ENCODE data around the gene LATS2. TPM values are rescaled to one million over a fixed set of nuclear protein-coding genes. Genes with fewer than 3 reads are reported as not detected.

Gene LATS2
- total and polyA plus RNA-seq, 2 of the 8 experiments (the other 6 are each of a cell fraction or from before 2014, with no cell fraction given): 8.3 to 26.2 TPM

DNA sequence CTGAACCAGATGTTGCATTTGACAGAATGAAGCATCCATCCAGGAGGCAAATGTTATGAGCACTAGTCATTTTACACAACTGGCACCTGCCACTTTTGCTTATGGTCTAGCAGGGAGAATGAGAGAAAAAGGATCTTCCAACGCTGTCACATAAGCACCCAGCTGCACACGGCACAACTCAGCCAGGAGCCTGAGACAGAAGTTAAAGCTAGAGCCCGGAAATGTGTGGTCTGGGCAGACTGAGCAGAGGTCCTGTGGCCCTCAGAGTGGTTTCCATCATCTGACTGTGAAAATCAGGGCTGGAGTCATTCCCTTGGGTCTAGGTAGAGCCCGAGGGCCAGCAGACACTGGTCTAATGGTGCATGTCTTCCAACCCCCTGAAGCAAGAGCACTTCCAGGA is 80.5 kb downstream of the LATS2 start:
- Histone ChIP-seq H2AK5ac (ENCODE audit: low read depth, low read length) (no peak overlapping the region), H3K9ac (replicated peaks in 1 of 4; ENCODE audit: extremely low read depth in 1 of 4, low read depth in 3 of 4, low read length in 3 of 4) (no peak overlapping the region), H3K36me3 (ENCODE audit: control insufficient read depth in 2 of 4, insufficient read depth in 4 of 4, low read length in 3 of 4) (peaks cover 23 to 50% (median 39%) of the 10 kb centered on the region in 4 experiments), H3K9me3 (ENCODE audit: insufficient read depth in 2 of 2, low read depth in 1 of 2, low read length in 1 of 2) (no peaks in the 10 kb centered on the region), H4K20me1 (replicated peaks in 1 of 2; ENCODE audit: control insufficient read depth in 1 of 2, insufficient read depth in 2 of 2, low read length in 2 of 2) (peaks cover 3 to 4% of the 10 kb centered on the region in 2 experiments), H2BK15ac (ENCODE audit: low read length) (no peak overlapping the region), H3K79me1 (ENCODE audit: low read depth, low read length) (peaks cover 5% of the 10 kb centered on the region; the same call in 1 of the 2 replicates), H3K79me2 (ENCODE audit: control insufficient read depth in 1 of 2, insufficient read depth in 2 of 2, low read length in 2 of 2) (peaks cover 0 to 4% of the 10 kb centered on the region in 2 experiments; a peak in 1 of 4 replicates), H4K91ac (replicated peaks; ENCODE audit: insufficient read length, low read length) (no peak overlapping the region), H3K4ac (replicated peaks; ENCODE audit: insufficient read length, low read depth, low read length) (no peak overlapping the region), H3K27ac (ENCODE audit: low read depth, low read length) (no peak overlapping the region), H3K14ac (ENCODE audit: insufficient read length) (no peak overlapping the region), H3K4me2 (ENCODE audit: insufficient read depth in 1 of 2, low read depth in 2 of 2, low read length in 2 of 2) (no peak overlapping the region), H2BK20ac (ENCODE audit: low read length) (no peak overlapping the region), H3K4me3 (ENCODE audit: extremely low read depth in 1 of 4, insufficient read depth in 2 of 4, low read depth in 3 of 4, low read length in 4 of 4) (no peak overlapping the region), H3K23ac (ENCODE audit: insufficient read length) (no peak overlapping the region), H2BK5ac (ENCODE audit: low read depth, low read length) (no peak overlapping the region), H2BK12ac (ENCODE audit: low read depth, low read length) (no peak overlapping the region), H3K56ac (replicated peaks; ENCODE audit: insufficient read length, low read depth, low read length) (no peak overlapping the region), H3K18ac (ENCODE audit: extremely low read depth, low read length) (no peak overlapping the region), H2AFZ (ENCODE audit: low read length) (no peak overlapping the region), H3K27me3 (replicated peaks in 1 of 4; ENCODE audit: control insufficient read depth in 3 of 4, extremely low read depth in 1 of 4, insufficient read depth in 3 of 4, low read length in 3 of 4) (no peaks in the 10 kb centered on the region), H4K5ac (ENCODE audit: insufficient read length, low read depth, low read length) (no peak overlapping the region), H3K23me2 (ENCODE audit: low read depth, low read length) (no peaks in the 10 kb centered on the region), H3K4me1 (replicated peaks in 1 of 4; ENCODE audit: control insufficient read depth in 3 of 4, insufficient read depth in 4 of 4, low read length in 3 of 4) (no peaks in the 10 kb centered on the region), H2BK120ac (replicated peaks; ENCODE audit: low read depth, low read length) (no peak overlapping the region), H4K8ac (ENCODE audit: extremely low read depth, insufficient read depth, low read length) (no peak overlapping the region)
- WGBS, 2 experiments (ENCODE audit: extremely low coverage in 1 of 2, insufficient coverage in 1 of 2, insufficient read length in 1 of 2, insufficient replicate concordance in 2 of 2, low coverage in 1 of 2, low lambda C conversion rate in 2 of 2, missing lambda C conversion rate in 1 of 2): 87% methylated on average over 4 of the region's 4 CpGs; no CpG with 5 or more reads in 1 of the 2 experiments
- no peak for DNase-seq (ENCODE audit: low read depth in 1 of 2, low spot score in 2 of 2)
- CTCF ChIA-PET (ENCODE audit: partially characterized antibody): interaction anchor here (1.0 kb wide), 1 partner anchor 35 kb away, joined by 3 read pairs; no protein-coding TSS in a partner anchor
- no peak for FAIRE-seq
- POLR2A ChIA-PET (ENCODE audit: partially characterized antibody): no interaction called here
- TF ChIP-seq NANOG (IDR thresholded peaks at IDR 0.05; ENCODE audit: insufficient read depth, low read depth, low read length, poor library complexity, severe bottlenecking) (no peak), SP2 (IDR thresholded peaks at IDR 0.05; ENCODE audit: low read length) (no peak), POLR2AphosphoS5 (IDR thresholded peaks at IDR 0.05; ENCODE audit: low read depth, low read length) (no peak), BACH1 (IDR thresholded peaks at IDR 0.05; ENCODE audit: low read length) (no peak), RFX5 (IDR thresholded peaks at IDR 0.05; ENCODE audit: borderline replicate concordance, low read depth, low read length) (no peak), RBBP5 (IDR thresholded peaks at IDR 0.05; ENCODE audit: borderline replicate concordance, low read depth, low read length) (no peak), EZH2 (IDR thresholded peaks at IDR 0.05; ENCODE audit: low read depth, low read length, severe bottlenecking) (no peak), NRF1 (IDR thresholded peaks at IDR 0.05; ENCODE audit: low read depth, low read length) (no peak), MAFK (IDR thresholded peaks at IDR 0.05; ENCODE audit: low read depth, low read length) (no peak)
